Gastroesophageal sphincter (tissue), 4 donors: ENCODE data around the gene BAIAP2. TPM values are rescaled to one million over a fixed set of nuclear protein-coding genes. Genes with fewer than 3 reads are reported as not detected.

ENCODE experiments used
- ATAC-seq: fragments of 150-250 bp; one replicate; pipeline ENCODE4 v1.9.1; 2016; ENCODE audit warnings: mild to moderate bottlenecking, moderate library complexity
- H3K27ac ChIP-seq, 4 donors: fragments of 200-600 bp; sonication (generic) in 3 of 4; 1 replicate in 3 of 4; 2 replicates in 1 of 4; pipeline ENCODE4 v1.5.1; 2016 to 2019
- H3K27me3 ChIP-seq: fragments of 200-600 bp; sonication (generic); one replicate; pipeline ENCODE4 v1.5.1; 2019
- H3K36me3 ChIP-seq, 2 donors: fragments of 200-600 bp; sonication (generic); one replicate each; pipeline ENCODE4 v1.5.1; 2019; ENCODE audit warnings: control low read depth in 1 of 2
- H3K4me1 ChIP-seq, 3 donors: fragments of 200-600 bp; sonication (generic); 1 replicate in 2 of 3; 2 replicates in 1 of 3; pipeline ENCODE4 v1.5.1; 2016 to 2019; ENCODE audit warnings: control low read depth in 2 of 3
- H3K4me3 ChIP-seq, 2 donors: fragments of 200-600 bp; sonication (generic); one replicate each; pipeline ENCODE4 v1.5.1; 2019; ENCODE audit warnings: mild to moderate bottlenecking in 1 of 2, moderate library complexity in 1 of 2
- H3K9me3 ChIP-seq, 3 donors: fragments of 200-600 bp; sonication (generic); one replicate each; pipeline ENCODE4 v1.5.1; 2017 to 2019; ENCODE audit warnings: control low read depth in 2 of 3
- EP300 ChIP-seq: sonication (generic); formaldehyde crosslinking; IDR thresholded peaks from one replicate; pipeline ENCODE4 v1.6.1; 2017; ENCODE audit warnings: antibody characterized with exemption, mild to moderate bottlenecking
- POLR2A ChIP-seq, 2 donors: fragments of 450-650 bp; IDR thresholded peaks; one replicate each; pipeline ENCODE4 v1.6.1; 2017; ENCODE audit warnings: antibody characterized with exemption in 2 of 2, mild to moderate bottlenecking in 2 of 2, moderate library complexity in 1 of 2
- POLR2AphosphoS5 ChIP-seq: sonication (generic); formaldehyde crosslinking; IDR thresholded peaks from one replicate; pipeline ENCODE4 v1.6.1; 2017; ENCODE audit warnings: antibody characterized with exemption
- WGBS, 2 donors: methylation state at CpG; one replicate each; pipeline ENCODE4 v1.1.5; 2018; ENCODE audit warnings: low coverage in 1 of 2; 5-methylcytosine and 5-hydroxymethylcytosine counted together
- total RNA-seq, 4 donors: library from RNA; depleted of rRNA; stranded (reverse); fragments of >200 nt; gene quantifications; one replicate each; pipeline ENCODE4 v1.1.0, GENCODE V29; 2016
- TF ChIP-seq, protein P1 (sequence below), 4 experiments: fragments of 200-600 bp in 2 of 4; fragments of 450-650 bp in 2 of 4; sonication (generic) in 1 of 4; IDR thresholded peaks; one replicate each; pipeline ENCODE4 v1.5.1; 2017 to 2019; ENCODE audit warnings: antibody characterized with exemption in 4 of 4, mild to moderate bottlenecking in 2 of 4, moderate library complexity in 2 of 4

The BAIAP2 gene
- total RNA-seq, 4 donors from 2014 or later = 32.7 to 54.9 (median 40.6) TPM

DNA sequence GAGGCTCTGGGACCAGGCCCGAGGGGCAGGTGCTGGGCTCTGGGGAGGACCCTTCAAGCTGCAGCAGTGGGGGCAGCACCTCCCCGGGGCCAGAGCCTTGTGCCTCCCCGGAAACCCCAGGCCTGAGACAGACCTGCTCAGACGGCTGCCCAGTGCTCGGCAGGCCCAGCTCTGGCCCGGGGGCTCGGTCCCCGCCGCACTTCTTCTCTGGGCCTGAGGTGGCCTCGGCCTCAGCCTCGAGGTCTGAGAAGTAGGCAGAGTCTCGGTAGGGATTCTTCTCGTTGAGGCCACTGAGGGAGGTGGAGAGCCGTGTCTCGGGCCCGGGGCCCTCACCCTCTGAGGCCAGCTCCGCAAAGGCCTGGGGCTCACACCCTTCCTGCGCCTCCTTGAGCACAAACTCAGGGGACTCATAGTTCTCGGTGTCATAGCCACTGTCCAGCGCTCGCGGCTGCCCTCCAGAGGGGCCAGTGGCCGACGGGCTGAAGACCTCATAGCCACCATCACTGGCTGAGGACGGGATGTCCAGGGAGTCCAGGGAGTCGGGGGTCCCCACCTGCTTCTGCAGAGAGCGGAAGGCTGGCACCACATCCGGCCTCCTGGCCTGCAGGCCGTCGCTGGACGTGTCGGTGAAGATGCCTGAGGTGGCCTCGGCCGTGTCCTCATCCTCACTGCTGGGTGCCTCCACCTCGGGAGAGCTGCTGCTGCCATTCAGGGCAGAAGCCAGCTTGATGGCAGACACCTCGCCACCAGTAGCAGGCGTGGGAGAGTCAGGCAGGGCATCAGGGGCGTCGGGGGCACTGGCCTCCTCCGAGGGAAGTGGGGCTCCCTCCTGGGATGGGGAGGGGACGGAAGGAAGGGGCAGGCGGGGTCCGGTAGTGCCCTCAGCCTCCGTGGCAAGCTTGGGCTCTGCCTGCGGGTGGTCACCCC is 86.0 kb downstream of the BAIAP2 start:
- ATAC-seq = no peak
- Histone ChIP-seq H3K4me1 (peaks cover 0 to 24% (median 3%) of the 10 kb centered on the region in 3 donors), H3K36me3 (peaks cover 0 to 27% of the 10 kb centered on the region in 2 donors), H3K9me3 (no peaks in the 10 kb centered on the region), H3K27me3 (peaks cover 13% of the 10 kb centered on the region), H3K27ac (peak overlapping the region in 1 of 4 donors; percentile 80), H3K4me3 (no peak overlapping the region)
- no CpG with 5 or more reads among the region's 45 CpGs for WGBS, 2 donors
- no peak for TF ChIP-seq EP300
- no peak for TF ChIP-seq POLR2AphosphoS5
- no peak for TF ChIP-seq POLR2A (IDR thresholded peaks at IDR 0.05)
- TF ChIP-seq, protein P1, sequence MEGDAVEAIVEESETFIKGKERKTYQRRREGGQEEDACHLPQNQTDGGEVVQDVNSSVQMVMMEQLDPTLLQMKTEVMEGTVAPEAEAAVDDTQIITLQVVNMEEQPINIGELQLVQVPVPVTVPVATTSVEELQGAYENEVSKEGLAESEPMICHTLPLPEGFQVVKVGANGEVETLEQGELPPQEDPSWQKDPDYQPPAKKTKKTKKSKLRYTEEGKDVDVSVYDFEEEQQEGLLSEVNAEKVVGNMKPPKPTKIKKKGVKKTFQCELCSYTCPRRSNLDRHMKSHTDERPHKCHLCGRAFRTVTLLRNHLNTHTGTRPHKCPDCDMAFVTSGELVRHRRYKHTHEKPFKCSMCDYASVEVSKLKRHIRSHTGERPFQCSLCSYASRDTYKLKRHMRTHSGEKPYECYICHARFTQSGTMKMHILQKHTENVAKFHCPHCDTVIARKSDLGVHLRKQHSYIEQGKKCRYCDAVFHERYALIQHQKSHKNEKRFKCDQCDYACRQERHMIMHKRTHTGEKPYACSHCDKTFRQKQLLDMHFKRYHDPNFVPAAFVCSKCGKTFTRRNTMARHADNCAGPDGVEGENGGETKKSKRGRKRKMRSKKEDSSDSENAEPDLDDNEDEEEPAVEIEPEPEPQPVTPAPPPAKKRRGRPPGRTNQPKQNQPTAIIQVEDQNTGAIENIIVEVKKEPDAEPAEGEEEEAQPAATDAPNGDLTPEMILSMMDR (IDR thresholded peaks at IDR 0.05) = no peak

DNA sequence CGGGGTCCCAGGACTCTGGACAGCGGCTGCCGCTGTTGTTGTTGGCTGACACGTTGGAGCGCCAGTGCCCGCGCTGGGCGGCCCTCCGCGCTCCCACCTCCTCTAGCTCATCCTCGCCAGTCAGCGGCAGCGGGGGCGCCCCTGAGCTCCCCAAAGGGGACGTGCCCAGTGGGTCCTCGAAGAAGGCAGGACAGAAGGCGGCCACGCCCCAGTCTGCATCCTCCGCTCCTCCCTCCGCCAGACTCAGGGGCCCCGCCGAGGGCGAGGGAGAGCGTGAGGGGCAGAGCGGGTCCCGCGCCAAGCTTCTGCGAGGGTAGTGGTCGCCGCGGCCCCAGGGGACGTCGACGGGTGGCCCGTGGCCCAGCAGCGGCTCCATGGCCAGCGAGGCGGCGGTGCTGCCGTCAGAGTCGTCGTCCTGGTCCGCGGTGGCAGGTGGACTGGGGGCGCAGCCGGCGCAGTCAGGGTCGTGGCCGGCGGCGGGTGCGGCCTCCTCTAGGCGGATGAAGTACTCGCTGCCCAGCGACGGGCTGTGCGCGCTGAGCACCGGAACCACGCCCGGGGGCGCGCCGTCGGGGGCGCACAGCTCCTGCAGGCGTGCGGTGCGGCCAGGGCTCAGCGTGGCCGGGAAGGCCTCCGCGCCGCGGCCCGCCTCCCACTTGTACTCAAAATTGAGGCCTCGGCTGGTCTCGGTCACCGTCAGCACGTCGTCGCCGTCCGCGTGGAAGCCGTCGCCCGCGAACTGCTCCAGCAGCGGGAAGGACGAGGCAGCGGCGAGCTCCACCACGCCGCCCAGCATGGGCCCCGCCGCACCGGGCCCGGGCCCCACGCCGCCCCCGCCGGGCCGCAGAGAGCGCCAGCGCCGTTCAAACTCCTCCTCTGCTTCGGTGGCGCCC is 87.1 kb downstream of the BAIAP2 start:
- Histone ChIP-seq H3K36me3 (peaks cover 0 to 16% of the 10 kb centered on the region in 2 donors), H3K4me3 (no peak overlapping the region), H3K4me1 (peaks cover 0 to 24% (median 3%) of the 10 kb centered on the region in 3 donors), H3K9me3 (no peaks in the 10 kb centered on the region), H3K27ac (peak overlapping the region in 1 of 4 donors; percentile 80), H3K27me3 (peaks cover 13% of the 10 kb centered on the region)
- no CpG with 5 or more reads among the region's 109 CpGs for WGBS, 2 donors
- no peak for ATAC-seq
- no peak for TF ChIP-seq POLR2A (IDR thresholded peaks at IDR 0.05)
- no peak for TF ChIP-seq POLR2AphosphoS5
- TF ChIP-seq, protein P1 (IDR thresholded peaks at IDR 0.05) = no peak

DNA sequence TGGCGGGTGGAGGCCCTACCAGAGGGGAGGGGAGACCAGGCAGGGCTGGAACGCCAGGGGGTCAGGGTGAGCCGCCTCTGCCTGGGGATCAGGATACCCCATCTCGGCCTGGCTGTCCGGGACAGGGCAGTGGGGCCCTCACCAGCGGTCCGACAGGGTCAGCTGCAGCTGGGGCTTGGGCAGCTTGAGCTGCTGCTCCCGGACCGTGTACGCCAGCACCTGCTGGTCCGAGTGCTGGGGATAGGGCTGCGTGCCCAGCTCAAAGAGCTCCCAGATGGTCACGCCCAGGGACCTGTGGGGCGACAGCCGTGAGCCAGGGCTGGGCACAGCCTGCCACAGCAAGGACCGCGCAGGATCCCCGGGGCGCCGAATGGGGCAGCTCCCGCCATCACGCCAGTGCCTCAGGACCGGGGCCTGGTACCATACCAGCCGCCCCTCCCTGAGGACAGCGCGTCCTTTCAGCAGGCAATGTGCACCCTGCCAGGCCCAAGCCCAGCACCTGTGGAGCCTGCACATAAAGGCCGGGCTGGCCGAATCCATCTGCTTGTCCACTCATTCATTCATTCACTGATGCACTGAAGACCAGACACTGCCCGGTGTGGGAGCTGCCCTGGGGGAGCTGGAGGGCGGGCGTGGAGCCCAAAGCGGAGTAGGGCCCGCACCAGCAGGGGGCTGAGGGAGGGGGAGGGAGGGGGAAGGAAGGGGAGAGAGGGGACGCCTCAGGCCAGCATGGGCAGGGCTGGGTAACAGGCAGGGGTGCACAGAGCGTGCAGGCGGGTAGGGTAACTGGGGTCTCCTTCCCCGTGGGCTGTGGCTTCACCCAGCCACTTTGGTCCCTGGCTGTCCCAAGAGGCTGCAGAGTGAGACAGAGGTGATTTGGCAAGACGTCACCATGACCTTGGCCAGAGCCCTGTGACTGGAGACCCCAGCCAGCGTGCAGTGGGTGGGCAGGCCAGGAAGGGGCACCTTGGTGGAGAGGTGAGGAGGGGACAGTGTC is 88.4 kb downstream of the BAIAP2 start:
- no peak overlapping the region for H3K27ac ChIP-seq
- TF ChIP-seq POLR2AphosphoS5 (no peak), EP300 (no peak), POLR2A (IDR thresholded peaks at IDR 0.05) (no peak)
- TF ChIP-seq, protein P1 (IDR thresholded peaks at IDR 0.05) = no peak
- no peak for ATAC-seq
- WGBS, 2 donors = 80% methylated on average over 2 of the region's 39 CpGs; no CpG with 5 or more reads in 1 of the 2 donors
- no peaks in the 10 kb centered on the region for H3K9me3 ChIP-seq
- H3K27me3 ChIP-seq = peaks cover 13% of the 10 kb centered on the region
- peaks cover 0 to 18% (median 3%) of the 10 kb centered on the region in 3 donors for H3K4me1 ChIP-seq
- H3K36me3 ChIP-seq = peaks cover 0 to 4% of the 10 kb centered on the region in 2 donors
- H3K4me3 ChIP-seq = no peak overlapping the region

DNA sequence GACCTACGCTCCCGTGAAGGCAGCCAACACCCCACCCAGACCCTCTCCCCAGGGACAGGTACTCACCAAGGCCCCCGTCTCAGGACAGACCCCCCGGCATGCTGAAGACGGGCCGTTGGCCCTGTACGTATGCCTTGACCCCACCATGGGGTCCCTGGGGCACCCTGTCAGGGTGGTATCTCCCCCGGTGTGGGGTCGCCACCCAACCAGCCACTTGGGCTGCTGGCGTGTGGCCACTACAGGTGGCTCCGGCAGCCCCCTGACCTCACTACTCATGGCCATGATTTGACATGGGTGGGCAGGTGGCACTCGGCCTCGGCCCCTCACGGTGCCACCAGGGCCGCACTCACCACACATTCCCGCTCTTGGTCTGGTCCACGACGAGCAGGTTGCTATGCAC is 89.4 kb downstream of the BAIAP2 start:
- H3K27ac ChIP-seq = peak overlapping the region in 1 of 4 donors; percentile 46
- peaks cover 0 to 4% of the 10 kb centered on the region in 2 donors for H3K36me3 ChIP-seq
- peaks cover 0 to 8% (median under 1%) of the 10 kb centered on the region in 3 donors for H3K4me1 ChIP-seq
- TF ChIP-seq, protein P1 (IDR thresholded peaks at IDR 0.05) = no peak
- TF ChIP-seq EP300 (no peak), POLR2AphosphoS5 (no peak), POLR2A (IDR thresholded peaks at IDR 0.05) (no peak)
- no peak for ATAC-seq
- H3K4me3 ChIP-seq = no peak overlapping the region
- WGBS, 2 donors = no CpG with 5 or more reads among the region's 18 CpGs
- H3K9me3 ChIP-seq = no peaks in the 10 kb centered on the region
- peaks cover 13% of the 10 kb centered on the region for H3K27me3 ChIP-seq
